HG03097 (cell line): Measurements from ENCODE around the gene SPAG16.
"Not testable (repeated sequence)": the region's sequence is repeated elsewhere in the genome, so short reads cannot be mapped to it uniquely, and the experiment has no call there.

ENCODE experiments used
- ATAC-seq: cut with Tn5 transposase; IDR thresholded peaks from one replicate; pipeline ENCODE4 v1.9.1; 2021; ENCODE audit not compliant: unreplicated experiment, low FRiP score

Gene SPAG16

DNA sequence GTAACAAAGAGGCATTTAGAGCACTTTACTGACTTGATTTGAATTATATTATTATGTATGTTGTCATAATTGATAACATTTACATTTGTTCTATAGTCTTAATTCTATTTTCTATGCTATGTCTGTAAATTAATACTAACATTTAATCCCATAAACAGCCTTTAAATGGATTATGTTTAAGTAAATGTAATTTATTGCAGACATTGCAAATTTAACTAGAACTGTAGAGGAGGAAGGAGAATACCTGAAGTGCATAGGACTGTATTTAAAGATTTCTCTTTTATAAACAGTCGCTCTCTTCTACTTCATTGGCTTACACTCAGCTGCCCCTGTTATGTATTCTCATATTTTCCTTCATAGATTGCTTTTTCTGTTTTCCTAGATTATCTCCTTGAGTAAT is 92.4 kb downstream of the SPAG16 start:
- no peak for ATAC-seq

DNA sequence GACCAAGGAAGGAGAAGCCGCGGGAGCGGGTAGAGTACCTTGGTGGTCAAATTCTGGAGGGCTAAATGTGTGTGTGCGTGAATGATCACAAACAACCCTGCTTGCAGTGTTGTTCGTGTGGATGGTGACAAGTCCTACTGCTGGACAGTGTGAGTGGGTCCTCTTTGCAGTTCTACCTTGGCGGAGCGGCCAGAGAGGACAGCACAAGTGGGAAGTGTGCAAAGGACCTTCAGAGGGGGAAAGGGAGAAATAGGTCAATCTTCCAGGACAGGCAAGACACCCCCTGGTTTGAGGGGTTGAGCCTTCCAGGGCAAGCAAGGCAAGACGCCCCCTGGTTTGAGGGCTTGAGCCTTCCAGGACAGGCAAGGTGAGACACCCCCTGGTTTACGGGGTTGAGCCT is 122.8 kb downstream of the SPAG16 start:
- not testable (repeated sequence) for ATAC-seq

DNA sequence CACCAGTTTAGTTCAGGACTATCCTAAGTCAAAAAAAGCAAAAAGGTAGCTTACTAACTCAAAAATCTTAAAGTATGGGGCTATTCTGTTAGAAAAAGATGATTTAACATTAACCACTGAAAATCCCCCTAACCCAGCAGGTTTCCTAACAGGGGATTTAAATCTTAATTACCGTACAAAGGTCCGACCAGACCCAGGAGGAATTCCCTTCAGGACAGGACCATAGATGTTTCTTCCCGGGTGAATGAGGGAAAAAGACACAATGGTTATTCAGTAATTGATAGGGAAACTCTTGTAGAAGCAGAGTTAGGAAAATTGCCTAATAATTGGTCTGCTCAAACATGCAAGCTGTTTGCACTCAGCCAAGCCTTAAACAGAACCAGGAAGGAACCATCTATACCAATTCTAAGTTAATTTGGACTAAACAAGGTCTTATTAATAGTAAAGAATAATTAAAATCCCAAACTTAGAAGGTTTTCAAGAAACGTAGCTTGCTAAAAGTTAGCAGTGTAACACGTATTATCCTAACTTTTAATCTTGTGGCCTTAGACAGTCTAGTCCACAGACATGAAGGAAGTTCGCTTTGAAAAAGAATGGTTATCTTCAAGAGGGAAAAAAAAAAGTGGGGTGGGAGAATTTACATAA is 124.3 kb downstream of the SPAG16 start:
- ATAC-seq, result not testable (repeated sequence)

DNA sequence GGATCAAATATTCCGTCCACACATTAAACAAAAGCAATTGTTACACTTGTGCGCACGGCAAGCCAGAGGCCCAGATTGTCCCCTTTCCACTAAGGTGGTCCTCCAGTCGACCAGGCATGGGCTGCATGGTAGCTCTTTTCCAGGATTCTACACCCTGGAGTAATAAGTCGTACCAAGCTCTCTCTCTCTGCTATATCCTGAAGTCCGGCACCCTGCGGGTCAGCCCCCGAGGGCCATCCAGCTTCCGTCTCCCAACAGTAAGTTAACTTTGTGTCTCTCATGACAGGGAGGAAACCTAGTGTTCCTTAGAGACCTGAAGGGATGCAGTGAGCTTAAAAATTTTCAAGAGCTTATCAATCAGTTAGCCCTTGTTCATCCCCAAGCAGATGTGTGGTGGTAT is 126.4 kb downstream of the SPAG16 start:
- not testable (repeated sequence) for ATAC-seq

DNA sequence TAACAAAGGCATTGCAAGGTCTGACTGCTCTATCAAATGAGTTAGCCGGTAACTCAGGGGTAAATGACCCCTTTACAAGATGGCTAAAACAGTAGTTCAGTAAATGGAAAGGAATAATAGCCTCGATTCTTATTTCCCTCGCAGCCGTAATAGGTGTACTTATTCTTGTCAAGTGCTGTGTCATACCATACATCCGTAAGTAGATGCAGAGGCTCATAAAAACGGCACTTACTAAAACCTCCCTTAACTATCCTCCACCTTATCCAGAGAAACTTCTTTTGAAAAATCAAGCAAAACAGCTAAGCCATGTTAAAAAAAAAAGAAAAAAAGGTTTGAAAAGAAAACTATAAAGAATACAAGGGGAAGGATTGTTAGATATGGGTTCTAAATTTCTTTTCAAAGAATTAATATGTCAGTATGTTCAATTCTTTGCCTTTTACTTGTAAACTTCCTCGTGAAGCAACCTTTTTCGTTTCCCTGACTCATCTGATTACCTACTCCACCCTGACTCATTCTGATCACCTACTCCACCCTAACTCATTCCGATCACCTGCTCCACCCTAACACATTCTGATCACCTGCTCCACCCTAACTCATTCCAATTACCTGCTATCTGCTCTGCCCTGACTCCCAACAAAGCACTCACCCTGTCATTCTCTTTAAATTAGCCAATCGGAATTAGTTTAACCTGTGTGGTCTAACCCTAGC is 127.5 kb downstream of the SPAG16 start:
- ATAC-seq, result no peak

DNA sequence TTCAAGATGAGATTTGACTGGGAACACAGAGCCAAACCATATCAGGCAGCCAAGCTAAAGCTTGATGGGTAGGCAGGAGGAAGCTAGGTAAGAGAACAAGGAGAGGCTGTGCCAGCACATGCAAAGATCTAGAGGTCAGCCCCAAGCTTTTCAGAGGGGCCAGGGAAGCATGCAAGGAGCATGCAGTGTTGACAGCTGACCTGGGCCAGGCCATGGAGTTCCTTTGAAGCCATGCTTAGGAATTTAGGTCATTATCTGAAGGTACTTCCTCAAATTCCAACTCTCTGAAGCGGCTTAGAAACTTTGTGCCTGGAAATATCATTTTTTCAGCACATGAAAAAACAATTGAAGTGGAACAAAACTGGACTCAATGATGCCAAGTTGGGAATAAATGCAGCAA is 130.8 kb downstream of the SPAG16 start:
- no peak for ATAC-seq

DNA sequence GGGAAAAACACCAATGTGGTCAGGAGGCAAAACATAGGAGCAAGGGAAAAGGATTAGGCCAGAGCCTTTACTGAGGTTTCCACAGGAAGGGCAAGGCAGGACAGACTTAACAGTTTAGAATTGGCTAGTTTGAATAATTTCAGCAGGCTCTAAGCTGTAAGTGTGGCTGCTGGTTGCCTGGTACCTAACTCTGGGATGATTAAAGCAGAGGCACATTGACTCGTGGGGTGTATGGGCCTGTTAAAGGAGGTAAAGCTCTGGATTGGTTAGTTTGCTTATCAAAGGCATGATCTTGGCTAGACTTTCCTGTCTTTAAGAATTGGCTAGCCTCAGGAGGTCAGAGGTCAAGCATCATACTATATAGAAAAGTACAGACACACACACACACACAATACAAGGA is 132.6 kb downstream of the SPAG16 start:
- ATAC-seq, result no peak

DNA sequence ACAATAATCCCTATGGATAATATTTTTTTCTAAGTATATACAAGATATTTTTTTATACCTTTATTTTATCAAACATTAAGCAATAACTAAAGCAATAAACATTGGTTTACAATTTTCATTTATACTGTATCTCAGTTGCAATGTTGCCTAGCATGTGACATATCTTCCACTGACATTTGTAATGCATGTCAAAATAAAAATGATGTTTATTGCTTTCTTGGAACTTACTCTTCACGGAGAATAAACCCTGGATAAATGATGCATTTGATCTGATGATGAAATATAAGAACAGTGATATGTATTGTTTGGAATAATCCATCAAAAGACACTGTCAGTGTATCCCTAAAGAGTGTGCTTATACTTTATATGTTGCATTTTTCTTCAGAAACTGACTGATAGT is 135.7 kb downstream of the SPAG16 start:
- ATAC-seq, result no peak

DNA sequence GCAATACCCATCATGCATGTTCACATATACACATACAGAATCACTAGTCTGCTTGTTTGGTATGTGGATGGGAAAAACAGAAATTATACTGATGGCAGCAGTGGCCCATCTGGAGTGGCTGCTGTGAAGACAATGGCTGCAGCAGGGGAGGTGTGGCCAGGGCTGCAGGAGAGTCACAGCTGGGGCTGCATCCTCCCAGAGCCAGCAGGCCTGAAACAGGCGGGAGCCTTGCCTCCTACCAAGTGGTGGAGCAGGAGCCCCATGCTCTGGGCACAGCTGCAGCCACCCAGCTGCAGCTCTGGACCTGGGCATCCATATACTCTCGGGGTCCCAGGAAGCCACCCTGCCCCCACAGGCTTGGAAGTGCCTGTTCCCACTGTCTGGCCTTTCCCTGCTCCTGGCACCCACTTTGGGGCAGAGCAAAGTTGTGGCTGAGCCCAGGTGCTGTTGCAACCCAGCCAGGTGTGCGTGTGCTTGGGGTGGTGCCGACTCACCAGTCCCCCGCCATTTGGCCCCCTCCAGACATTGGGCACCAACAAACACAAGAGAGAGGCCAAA is 136.6 kb downstream of the SPAG16 start:
- ATAC-seq, result no peak

DNA sequence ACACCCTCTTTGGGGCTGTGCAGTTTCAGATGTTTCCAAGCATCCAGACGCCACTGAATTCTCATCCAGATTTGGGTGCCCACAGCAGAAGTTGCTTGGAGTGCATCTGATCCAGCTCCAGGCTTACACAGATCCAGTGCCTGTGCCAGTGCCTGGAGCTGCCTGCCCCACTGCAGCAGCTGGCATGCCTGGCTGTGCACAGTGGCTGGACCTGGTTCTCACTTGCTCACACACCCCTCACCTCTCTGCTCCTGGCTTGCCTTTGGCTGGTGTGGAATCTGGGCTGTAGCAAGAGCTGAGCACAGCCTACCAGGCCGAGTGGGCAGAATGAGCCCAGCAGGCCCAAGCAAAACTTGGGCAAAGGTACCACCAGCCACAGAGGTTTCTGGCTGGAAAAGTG is 137.9 kb downstream of the SPAG16 start:
- ATAC-seq, result no peak

DNA sequence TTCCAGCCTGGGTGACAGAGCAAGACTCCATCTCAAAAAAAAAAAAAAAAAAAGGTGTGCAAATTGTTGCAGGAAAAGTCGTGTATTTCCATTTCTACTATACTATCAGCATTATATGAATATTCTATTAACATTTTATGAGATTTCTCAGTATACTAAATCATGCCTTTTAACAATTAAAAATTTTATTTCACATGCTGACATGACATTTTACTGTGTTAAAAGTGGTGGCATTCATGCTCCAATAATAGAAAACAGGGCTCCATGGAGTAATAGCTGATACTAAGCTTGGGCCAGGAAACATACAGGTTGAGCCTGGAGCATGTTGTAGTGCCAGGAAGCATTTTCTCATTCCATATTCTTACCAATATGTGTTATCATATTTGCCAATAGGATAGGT is 141.4 kb downstream of the SPAG16 start:
- no peak for ATAC-seq

DNA sequence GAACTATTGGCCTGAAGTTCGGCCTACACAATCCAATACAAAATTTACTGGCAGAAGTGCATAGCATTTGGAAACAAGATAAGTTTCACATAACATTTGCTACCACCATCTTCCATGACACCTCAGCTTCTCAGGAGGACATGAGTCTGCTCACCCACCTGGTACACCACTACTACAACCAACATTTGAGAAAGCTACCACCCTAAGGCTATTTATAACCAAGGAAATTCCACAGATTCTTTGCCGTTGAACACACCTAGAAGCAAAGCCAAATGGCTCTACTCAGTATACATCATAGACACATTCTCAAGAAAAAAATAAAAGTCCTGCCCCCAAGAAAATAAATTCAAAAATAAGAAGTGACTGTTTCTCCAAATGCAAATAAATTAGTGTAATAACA is 145.3 kb downstream of the SPAG16 start:
- no peak for ATAC-seq

DNA sequence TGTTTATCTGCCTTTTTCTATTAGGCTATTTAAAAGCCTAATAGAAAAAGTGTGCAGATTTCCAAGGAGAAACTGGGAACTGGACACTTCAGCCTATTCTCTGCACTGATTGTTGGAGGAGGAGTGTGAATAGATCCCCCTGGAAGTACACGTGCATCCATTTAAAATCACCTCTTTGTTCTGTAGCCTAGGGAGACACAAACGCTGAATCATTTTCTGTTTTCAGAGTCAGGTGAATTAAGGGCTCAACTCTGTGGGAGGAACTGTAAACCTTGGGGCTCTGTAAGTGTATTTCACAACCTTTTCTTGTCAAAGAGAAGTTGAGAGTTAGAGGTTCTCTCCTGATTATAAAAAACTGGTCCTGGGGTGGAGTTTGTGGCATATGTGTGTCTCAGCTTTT is 159.7 kb downstream of the SPAG16 start:
- ATAC-seq, result no peak

DNA sequence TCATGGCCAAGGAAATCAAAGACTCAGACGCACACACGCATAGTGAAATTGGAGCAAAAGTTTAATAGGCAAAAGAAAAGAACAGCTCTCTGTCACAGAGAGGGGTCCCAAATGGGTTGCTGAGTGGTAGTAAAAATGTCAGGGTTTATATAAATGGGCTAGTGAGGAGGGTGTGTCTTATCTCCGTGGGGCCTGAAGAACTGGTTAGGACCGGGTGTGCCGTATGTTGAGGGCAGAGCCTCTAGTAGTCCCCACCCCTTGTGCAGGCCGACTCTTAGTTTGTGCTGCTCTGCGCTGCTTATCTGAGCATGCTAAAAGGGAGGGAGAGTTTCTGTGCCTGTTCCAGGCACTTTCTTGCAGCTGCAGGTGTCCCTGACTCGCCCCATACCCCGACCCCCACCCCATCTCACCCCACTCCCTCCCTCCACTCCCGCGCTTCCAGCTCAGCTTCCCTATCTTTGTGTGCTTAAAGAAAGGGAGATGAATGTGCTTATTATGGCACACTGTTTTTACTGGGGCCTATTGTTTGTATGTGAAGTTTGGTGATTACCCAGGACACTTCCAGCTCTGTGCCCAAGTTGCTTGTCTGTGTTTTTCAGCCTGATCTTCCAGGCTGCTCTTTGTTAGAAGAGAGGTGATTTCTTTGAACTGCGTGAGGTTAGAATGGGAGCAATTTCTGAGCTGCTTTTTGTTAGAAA is 167.4 kb downstream of the SPAG16 start:
- ATAC-seq, result no peak

DNA sequence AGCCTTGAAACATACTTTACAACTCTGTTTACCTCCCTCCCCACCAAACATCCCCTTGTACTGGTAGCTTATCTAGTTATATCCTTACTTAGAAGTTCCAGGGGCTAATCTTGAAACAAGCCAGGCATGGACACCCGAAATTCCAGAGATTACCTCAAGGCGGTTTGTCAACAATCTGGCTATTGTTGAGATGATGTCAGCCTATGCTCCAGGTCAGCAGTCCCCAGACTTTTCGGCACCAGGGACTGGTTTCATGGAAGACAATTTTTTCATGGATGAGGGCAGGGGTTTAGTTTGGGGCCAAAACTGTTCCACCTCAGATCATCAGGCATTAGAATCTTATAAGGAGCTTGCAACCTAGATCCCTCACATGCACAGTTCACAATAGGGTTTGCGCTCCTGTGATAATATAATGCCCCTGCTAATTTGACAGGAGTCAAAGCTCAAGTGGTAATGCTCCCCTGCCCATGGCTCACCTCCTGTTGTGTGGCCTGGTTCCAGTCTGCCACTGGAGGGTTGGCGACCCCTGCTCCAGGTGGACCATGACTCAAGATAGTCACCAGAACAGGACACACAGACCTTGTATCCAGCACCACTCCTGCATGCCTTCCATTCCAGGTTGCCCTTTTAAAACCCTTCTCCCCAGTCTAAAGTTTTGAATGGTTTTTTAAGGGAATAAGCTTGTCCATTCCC is 171.2 kb downstream of the SPAG16 start:
- ATAC-seq, result no peak

DNA sequence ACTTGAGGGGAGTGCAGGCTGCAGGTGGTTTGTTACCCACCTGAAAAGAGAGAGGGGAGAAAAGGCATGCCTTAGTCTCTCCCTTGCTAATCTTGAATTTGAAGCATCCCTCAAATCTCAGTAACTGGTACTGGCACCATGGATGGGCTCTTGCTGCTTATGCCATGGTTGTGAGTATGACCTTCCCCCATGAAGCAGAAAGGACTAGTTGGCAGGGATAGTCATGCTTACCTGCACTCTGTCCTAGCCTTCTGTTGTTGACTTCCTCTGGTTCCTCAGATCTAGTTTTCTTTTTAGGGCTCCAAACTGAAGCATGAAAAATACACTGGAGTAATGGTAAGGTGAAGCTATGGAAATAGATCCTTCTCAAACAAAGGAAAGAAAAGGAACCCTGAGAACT is 191.2 kb downstream of the SPAG16 start:
- ATAC-seq, result no peak

DNA sequence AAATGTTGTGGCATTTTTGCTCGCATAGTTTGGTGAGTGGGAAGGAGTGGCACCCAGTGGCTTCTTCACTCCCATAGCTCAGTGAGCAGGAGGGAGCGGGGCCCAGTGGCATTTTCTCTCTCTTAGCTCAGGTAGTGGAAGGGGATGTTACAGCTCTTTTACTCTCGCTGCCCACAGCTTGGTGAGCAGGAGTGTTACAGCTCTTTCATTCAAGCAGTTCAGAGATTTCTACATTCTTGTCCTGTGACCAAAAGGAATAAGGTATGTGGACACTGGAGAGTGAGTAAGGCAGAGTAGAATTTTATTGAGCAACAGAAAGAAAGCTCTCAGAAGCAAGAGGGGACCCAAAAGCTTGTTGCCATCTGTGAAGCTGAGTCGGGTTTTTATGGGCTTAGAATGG is 192.4 kb downstream of the SPAG16 start:
- ATAC-seq, result no peak

DNA sequence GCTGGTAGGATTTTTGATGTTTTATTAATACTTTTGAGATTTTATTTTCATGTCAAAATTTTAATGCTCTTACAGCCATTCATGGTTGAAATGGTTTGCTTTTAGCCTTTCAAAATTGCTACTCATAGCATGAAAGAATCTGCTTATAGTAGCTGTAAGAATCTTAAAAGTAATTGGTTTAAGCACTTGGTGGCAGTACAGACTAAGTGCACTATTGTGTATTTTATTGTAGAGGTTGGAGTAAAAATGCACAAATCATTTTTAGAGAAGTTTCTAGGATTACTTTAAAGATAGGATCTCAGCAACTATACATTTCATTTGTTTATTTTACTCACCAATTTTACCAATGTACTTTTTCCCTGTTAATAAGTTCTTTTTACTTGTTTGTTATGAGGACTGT is 205.8 kb downstream of the SPAG16 start:
- ATAC-seq, result no peak

DNA sequence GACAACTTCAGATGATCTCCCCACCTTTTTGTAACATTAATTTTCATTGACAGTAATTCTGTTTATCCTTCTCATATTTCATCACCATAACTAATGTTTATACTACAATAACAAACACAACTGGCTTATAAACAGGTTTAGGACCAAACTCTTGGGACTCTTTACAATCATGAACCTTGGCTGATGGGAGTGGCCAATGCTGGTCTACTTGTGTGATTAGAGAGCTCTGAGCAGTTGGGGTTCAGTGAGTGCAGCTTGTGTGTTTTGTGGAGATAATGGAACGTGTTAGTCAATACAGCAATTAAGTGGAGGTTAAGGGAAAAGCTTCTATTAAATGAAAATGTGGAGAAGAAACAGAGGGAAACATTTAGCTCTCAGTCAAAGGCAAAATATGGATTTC is 207.1 kb downstream of the SPAG16 start:
- ATAC-seq, result no peak

DNA sequence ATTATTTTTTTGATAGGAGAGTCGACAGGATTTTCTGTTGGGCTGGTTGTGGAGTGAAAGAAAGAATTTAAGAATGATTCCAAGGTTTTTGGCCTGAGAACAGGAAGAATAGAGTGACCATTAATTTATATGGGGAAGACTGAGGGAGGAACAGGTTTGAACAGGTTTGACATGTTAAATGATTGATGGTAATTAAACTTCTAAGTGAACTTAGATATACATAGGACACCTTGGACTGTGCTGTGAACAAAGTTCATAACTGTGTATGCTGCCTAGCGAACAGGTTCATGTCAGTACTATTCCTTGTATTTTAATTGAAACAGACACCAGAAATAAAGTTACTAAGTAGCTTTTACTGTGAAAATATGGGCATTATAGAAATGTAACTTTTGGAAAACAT is 212.0 kb downstream of the SPAG16 start:
- ATAC-seq, result no peak

DNA sequence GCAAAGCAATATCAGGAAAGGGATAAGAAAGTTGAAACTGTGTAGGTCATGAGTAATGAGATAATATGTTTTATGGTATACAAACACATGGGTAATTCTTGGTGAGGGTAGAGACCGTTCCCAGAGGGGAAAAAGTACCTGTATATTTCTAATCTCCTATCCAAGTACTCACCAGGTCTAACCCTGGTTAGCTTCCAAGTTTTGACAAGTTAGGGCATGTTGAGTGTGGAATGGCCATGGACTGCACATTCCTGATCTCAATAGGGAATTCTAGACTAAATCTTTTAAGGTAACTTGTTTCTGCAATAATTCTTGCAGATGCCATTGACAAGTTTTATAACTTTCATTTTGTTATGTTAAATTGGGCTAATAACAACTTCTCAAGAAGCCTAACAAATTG is 216.6 kb downstream of the SPAG16 start:
- ATAC-seq, result no peak
